K562 (cell line): ENCODE measurements around the gene RPL22L1. TPM values are rescaled to one million over a fixed set of nuclear protein-coding genes. Genes with fewer than 3 reads are reported as not detected.

Source experiments
- BHLHE40 ChIP-seq: IDR thresholded peaks from 2 replicates; pipeline ENCODE4 v1.6.1; 2011; ENCODE audit warnings: low read length, improper control_type of control experiment
- CHD1 ChIP-seq: fragments of 200-600 bp; sonication (generic); IDR thresholded peaks from one replicate; pipeline ENCODE4 v1.6.1; 2012; ENCODE audit warnings: mild to moderate bottlenecking, moderate library complexity, low read length, inconsistent platforms
- CHD4 ChIP-seq: fragments of 200-600 bp; sonication (generic); IDR thresholded peaks from 3 replicates; pipeline ENCODE4 v1.6.1; 2012; ENCODE audit warnings: low read depth, mild to moderate bottlenecking, mixed read lengths, low read length, inconsistent platforms; ENCODE audit not compliant: insufficient read depth, insufficient replicate concordance, poor library complexity, severe bottlenecking
- COPS2 ChIP-seq: fragments of 450-650 bp; conservative IDR thresholded peaks from 2 replicates; pipeline ENCODE4 v1.6.1; 2016; ENCODE audit warnings: mild to moderate bottlenecking, moderate library complexity
- DMBX1 ChIP-seq: fragments of 250-450 bp; sonication (Bioruptor Pico); IDR thresholded peaks from 2 replicates; pipeline ENCODE4 v1.8.0; 2022; ENCODE audit warnings: inconsistent platforms, mild to moderate bottlenecking, moderate library complexity, borderline replicate concordance
- EHMT2 ChIP-seq: fragments of 450-650 bp; IDR thresholded peaks from 2 replicates; pipeline ENCODE4 v1.6.1; 2018; ENCODE audit warnings: antibody characterized with exemption
- GABPB1 ChIP-seq: sonication (generic); formaldehyde crosslinking; IDR thresholded peaks from 2 replicates; pipeline ENCODE4 v1.8.0; 2022; ENCODE audit warnings: mild to moderate bottlenecking, missing genetic modification reagents
- IRF9 ChIP-seq: fragments of 450-650 bp; IDR thresholded peaks from 2 replicates; pipeline ENCODE4 v1.6.1; 2016; ENCODE audit warnings: missing biosample characterization, missing genetic modification characterization
- LCOR ChIP-seq: sonication (generic); formaldehyde crosslinking; IDR thresholded peaks from 2 replicates; pipeline ENCODE4 v1.8.0; 2022; ENCODE audit warnings: mild to moderate bottlenecking, missing genetic modification reagents
- NR1H2 ChIP-seq: sonication (generic); formaldehyde crosslinking; IDR thresholded peaks from 2 replicates; pipeline ENCODE4 v1.4.0; 2020; ENCODE audit warnings: mild to moderate bottlenecking, missing genetic modification reagents
- PCBP2 ChIP-seq: fragments of 200-400 bp; formaldehyde crosslinking; IDR thresholded peaks from 2 replicates; pipeline ENCODE4 v1.6.1; 2018; ENCODE audit warnings: low read length, low read depth, mild to moderate bottlenecking, moderate library complexity; ENCODE audit not compliant: poor library complexity, severe bottlenecking
- RAD51 ChIP-seq: fragments of 450-650 bp; IDR thresholded peaks from 2 replicates; pipeline ENCODE4 v1.7.1; 2016; ENCODE audit warnings: low read depth, mild to moderate bottlenecking, borderline replicate concordance
- TARDBP ChIP-seq: fragments of 450-650 bp; IDR thresholded peaks from 2 replicates; pipeline ENCODE4 v1.6.1; 2016
- TCF7L2 ChIP-seq: fragments of 150-350 bp; IDR thresholded peaks from 2 replicates; pipeline ENCODE4 v1.6.1; 2016; ENCODE audit warnings: low read depth, mild to moderate bottlenecking, low read length, moderate library complexity
- ZKSCAN1 ChIP-seq: fragments of 150-350 bp; IDR thresholded peaks from 2 replicates; pipeline ENCODE4 v1.6.1; 2016; ENCODE audit warnings: low read depth, low read length
- ZMIZ1 ChIP-seq, 2 experiments: fragments of 150-350 bp in 1 of 2; IDR thresholded peaks; 2 replicates each; pipeline ENCODE4 v1.6.1; 2012 to 2016; ENCODE audit warnings: low read depth in 2 of 2, low read length in 2 of 2, mild to moderate bottlenecking in 1 of 2, moderate library complexity in 1 of 2
- ZNF184 ChIP-seq: sonication (generic); formaldehyde crosslinking; IDR thresholded peaks from 2 replicates; pipeline ENCODE4 v1.5.0; 2020; ENCODE audit warnings: missing genetic modification reagents
- polyA plus RNA-seq, 8 experiments: library from polyadenylated mRNA; depleted of rRNA in 4 of 8; stranded (reverse) in 5 of 8; unstranded in 3 of 8; fragments of >200 nt; fragmentation: Nextera tagmentation in 2 of 8; fragmentation: Illumina TruSeq in 1 of 8; extraction: Ambion mirVana in 2 of 8; extraction: Trizol in 1 of 8; gene quantifications; 2 replicates each; pipeline versions ENCODE4 v1.2.1 to v1.2.3, GENCODE V29; 2011 to 2014; ENCODE audit warnings: inconsistent platforms in 1 of 8, missing spikeins in 1 of 8
- total RNA-seq, 7 experiments: library from RNA; depleted of rRNA in 6 of 7; stranded (reverse); fragments of >200 nt in 6 of 7; fragmentation: Illumina TruSeq in 2 of 7; extraction: Trizol in 2 of 7; gene quantifications; 2 replicates each; pipeline versions ENCODE4 v1.2.1 to v1.2.3, GENCODE V29; 2011 to 2021; ENCODE audit warnings: low replicate concordance in 1 of 7
- TF ChIP-seq, protein P1 (sequence below): fragments of 450-650 bp; IDR thresholded peaks from 2 replicates; pipeline ENCODE4 v1.6.1; 2017; ENCODE audit warnings: antibody characterized with exemption, mild to moderate bottlenecking

RPL22L1 gene
- total and polyA plus RNA-seq, 9 of the 15 experiments (the other 6 are each of a cell fraction or from before 2014, with no cell fraction given): 53.9 to 198 (median 108) TPM

- TF ChIP-seq, protein P1, sequence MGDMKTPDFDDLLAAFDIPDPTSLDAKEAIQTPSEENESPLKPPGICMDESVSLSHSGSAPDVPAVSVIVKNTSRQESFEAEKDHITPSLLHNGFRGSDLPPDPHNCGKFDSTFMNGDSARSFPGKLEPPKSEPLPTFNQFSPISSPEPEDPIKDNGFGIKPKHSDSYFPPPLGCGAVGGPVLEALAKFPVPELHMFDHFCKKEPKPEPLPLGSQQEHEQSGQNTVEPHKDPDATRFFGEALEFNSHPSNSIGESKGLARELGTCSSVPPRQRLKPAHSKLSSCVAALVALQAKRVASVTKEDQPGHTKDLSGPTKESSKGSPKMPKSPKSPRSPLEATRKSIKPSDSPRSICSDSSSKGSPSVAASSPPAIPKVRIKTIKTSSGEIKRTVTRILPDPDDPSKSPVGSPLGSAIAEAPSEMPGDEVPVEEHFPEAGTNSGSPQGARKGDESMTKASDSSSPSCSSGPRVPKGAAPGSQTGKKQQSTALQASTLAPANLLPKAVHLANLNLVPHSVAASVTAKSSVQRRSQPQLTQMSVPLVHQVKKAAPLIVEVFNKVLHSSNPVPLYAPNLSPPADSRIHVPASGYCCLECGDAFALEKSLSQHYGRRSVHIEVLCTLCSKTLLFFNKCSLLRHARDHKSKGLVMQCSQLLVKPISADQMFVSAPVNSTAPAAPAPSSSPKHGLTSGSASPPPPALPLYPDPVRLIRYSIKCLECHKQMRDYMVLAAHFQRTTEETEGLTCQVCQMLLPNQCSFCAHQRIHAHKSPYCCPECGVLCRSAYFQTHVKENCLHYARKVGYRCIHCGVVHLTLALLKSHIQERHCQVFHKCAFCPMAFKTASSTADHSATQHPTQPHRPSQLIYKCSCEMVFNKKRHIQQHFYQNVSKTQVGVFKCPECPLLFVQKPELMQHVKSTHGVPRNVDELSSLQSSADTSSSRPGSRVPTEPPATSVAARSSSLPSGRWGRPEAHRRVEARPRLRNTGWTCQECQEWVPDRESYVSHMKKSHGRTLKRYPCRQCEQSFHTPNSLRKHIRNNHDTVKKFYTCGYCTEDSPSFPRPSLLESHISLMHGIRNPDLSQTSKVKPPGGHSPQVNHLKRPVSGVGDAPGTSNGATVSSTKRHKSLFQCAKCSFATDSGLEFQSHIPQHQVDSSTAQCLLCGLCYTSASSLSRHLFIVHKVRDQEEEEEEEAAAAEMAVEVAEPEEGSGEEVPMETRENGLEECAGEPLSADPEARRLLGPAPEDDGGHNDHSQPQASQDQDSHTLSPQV: no peak
- TF ChIP-seq EHMT2 (no peak), ZMIZ1 (IDR thresholded peaks at IDR 0.05; ENCODE audit: low read depth in 2 of 2, low read length in 2 of 2) (no peak), IRF9 (tag) (no peak), DMBX1 (CRISPR knock-in tag) (no peak), PCBP2 (no peak), BHLHE40 (peak; percentile 65; the same call in 1 of the 2 replicates), NR1H2 (CRISPR knock-in tag) (no peak), COPS2 (no peak), CHD4 (no peak), GABPB1 (CRISPR knock-in tag) (no peak), ZKSCAN1 (no peak), ZNF184 (CRISPR knock-in tag) (no peak), TARDBP (no peak), TCF7L2 (no peak), RAD51 (peak; percentile 33; the same call in 1 of the 2 replicates), CHD1 (peak; percentile 5), LCOR (CRISPR knock-in tag) (no peak)
These were observed 1.3 kb downstream of the RPL22L1 start (continued) for GRCh38 chr3:170868577-170869238.
